HFF-Myc (cell line): ENCODE measurements around the gene CYB5R4.
"Not testable (repeated sequence)": the region's sequence is repeated elsewhere in the genome, so short reads cannot be mapped to it uniquely, and the experiment has no call there.

ENCODE experiments used
- DNase-seq: peaks from one replicate; pipeline ENCODE4 v3.0.0-alpha.2; 2011; ENCODE audit warnings: low read depth; ENCODE audit errors: extremely low read depth
- H3K4me3 ChIP-seq: replicated peaks from 2 replicates; pipeline ENCODE4 v1.5.1; 2011; ENCODE audit warnings: low read depth, mild to moderate bottlenecking, control low read depth, low read length
- TF ChIP-seq, protein P1 (sequence below): IDR thresholded peaks from 2 replicates; pipeline ENCODE4 v1.5.1; 2012; ENCODE audit warnings: mild to moderate bottlenecking, low read depth, low read length, control low read depth; ENCODE audit errors: missing control alignments

Gene CYB5R4

DNA sequence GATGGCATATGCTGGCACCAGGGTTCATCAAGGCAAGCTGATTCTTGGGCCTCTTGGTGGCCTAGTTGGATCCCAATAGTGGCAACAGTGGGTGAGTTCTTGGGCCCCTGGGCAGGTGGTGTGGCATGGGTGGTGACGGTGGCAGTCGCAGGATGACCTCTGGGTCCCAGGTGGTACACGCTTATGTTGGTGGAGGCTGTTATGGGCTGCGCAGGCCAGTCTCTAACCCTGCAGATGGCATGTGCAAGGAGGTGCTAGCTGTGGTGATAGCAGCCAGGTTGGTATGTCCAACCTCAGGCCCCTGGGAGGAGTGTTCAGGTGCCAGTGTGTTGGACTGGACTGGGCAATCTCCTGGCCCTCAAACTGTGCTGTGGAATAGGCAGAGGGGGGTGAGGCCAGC, 46.2 kb downstream of the CYB5R4 start:
- TF ChIP-seq, protein P1, sequence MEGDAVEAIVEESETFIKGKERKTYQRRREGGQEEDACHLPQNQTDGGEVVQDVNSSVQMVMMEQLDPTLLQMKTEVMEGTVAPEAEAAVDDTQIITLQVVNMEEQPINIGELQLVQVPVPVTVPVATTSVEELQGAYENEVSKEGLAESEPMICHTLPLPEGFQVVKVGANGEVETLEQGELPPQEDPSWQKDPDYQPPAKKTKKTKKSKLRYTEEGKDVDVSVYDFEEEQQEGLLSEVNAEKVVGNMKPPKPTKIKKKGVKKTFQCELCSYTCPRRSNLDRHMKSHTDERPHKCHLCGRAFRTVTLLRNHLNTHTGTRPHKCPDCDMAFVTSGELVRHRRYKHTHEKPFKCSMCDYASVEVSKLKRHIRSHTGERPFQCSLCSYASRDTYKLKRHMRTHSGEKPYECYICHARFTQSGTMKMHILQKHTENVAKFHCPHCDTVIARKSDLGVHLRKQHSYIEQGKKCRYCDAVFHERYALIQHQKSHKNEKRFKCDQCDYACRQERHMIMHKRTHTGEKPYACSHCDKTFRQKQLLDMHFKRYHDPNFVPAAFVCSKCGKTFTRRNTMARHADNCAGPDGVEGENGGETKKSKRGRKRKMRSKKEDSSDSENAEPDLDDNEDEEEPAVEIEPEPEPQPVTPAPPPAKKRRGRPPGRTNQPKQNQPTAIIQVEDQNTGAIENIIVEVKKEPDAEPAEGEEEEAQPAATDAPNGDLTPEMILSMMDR = no peak
- no peak overlapping the region for H3K4me3 ChIP-seq
- DNase-seq = no peak

DNA sequence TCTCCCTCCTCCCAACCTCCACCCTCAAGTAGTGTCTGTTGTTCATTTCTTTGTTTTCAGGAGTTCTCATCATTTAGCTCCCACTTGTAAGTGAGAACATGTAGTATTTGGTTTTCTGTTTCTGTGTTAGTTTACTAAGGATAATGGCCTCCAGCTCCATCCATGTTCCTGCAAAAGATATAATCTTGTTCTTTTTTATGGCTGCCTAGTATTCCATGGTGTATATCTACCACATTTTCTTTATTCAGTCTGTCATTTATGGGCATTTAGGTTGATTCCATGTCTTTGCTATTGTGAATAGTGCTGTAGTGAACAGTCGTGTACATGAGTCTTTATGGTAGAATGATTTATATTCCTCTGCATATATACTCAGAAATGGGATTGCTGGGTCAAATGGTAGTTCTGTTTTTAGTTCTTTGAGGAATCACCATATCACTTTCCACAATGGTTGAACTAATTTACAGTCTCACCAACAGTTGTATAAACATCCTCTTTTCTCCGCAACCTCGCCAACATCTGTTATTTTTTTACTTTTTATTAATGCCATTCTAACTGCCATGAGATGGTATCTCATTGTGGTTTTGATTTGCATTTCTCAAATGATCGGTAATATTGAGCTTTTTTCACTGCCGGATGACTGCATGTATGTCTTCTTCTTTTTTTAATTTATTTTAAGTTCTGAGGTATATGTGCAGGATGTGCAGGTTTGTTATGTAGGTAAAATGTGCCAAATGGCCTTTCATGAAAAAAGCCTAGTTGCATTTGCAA, 48.3 kb downstream of the CYB5R4 start:
- not testable (repeated sequence) for DNase-seq, H3K4me3 ChIP-seq

DNA sequence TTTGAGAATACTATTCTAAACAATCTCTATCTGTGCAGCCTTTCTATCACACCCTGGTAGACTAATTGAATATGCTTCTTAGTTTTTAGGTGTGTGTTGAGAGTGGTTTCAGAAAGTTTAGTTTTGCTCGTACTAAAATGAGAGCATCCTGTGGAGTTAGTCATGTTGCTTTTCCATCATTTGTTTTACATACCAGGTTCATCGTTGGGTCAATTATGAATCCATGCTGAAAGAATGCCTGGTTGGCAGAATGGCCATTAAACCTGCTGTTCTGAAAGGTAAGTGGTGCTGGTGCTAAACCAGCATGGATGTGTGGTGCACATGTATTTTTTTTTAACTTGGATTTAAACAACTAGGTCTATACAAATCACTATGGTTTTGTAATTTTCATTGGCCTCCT, 49.3 kb downstream of the CYB5R4 start:
- TF ChIP-seq, protein P1 = no peak
- H3K4me3 ChIP-seq = no peak overlapping the region
- no peak for DNase-seq

GRCh38 chr6:83911278-83911677, 51.8 kb downstream of the CYB5R4 start:
- TF ChIP-seq, protein P1 = no peak
- no peak overlapping the region for H3K4me3 ChIP-seq
- no peak for DNase-seq

- TF ChIP-seq, protein P1 = no peak
- no peak for DNase-seq
- H3K4me3 ChIP-seq = no peak overlapping the region
Measured at GRCh38 chr6:83914953-83915352, 55.5 kb downstream of the CYB5R4 start.

- TF ChIP-seq, protein P1 = no peak
- no peak for DNase-seq
- no peak overlapping the region for H3K4me3 ChIP-seq
Measured at GRCh38 chr6:83917001-83917400, 57.5 kb downstream of the CYB5R4 start.

- no peak overlapping the region for H3K4me3 ChIP-seq
- DNase-seq = no peak
- TF ChIP-seq, protein P1 = no peak
Measured at GRCh38 chr6:83920017-83920416, 60.5 kb downstream of the CYB5R4 start.
